Body of pancreas (tissue), 4 donors: ENCODE results near the gene SH3BP4. TPM values are rescaled to one million over a fixed set of nuclear protein-coding genes. Genes with fewer than 3 reads are reported as not detected.

Experiments
- ATAC-seq: fragments of 150-250 bp; one replicate; pipeline ENCODE4 v1.9.1; 2016
- DNase-seq, 4 donors: peaks; one replicate each; pipeline ENCODE4 v3.0.0-alpha.2; 2019
- H3K27ac ChIP-seq, 4 donors: fragments of 200-600 bp; sonication (generic); 1 replicate in 3 of 4; 2 replicates in 1 of 4; pipeline versions ENCODE4 v1.5.1 to v1.6.1; 2016 to 2019; ENCODE audit warnings: mild to moderate bottlenecking in 1 of 4, mixed read lengths in 1 of 4, moderate library complexity in 1 of 4
- H3K27me3 ChIP-seq, 2 donors: fragments of 200-600 bp; sonication (generic); one replicate each; pipeline ENCODE4 v1.6.0; 2016; ENCODE audit warnings: mild to moderate bottlenecking in 1 of 2
- H3K36me3 ChIP-seq, 2 donors: fragments of 200-600 bp; sonication (generic); replicated peaks in 1 of 2; 2 replicates each; pipeline ENCODE4 v1.5.1; 2016; ENCODE audit warnings: low read depth in 2 of 2; ENCODE audit not compliant: insufficient read depth in 1 of 2
- H3K4me1 ChIP-seq: fragments of 200-600 bp; sonication (generic); one replicate; pipeline ENCODE4 v1.6.0; 2016
- H3K4me3 ChIP-seq, 2 donors: fragments of 200-600 bp; sonication (generic); 1 replicate in 1 of 2; 2 replicates in 1 of 2; pipeline ENCODE4 v1.5.1; 2016 to 2019
- H3K9me3 ChIP-seq, 3 donors: fragments of 200-600 bp; sonication (generic); 1 replicate in 2 of 3; 2 replicates in 1 of 3; pipeline ENCODE4 v1.5.1; 2016
- POLR2A ChIP-seq, 3 donors: fragments of 450-650 bp; IDR thresholded peaks; one replicate each; pipeline ENCODE4 v1.6.1; 2016; ENCODE audit warnings: antibody characterized with exemption in 3 of 3, mild to moderate bottlenecking in 2 of 3
- WGBS, 2 donors: methylation state at CpG; one replicate each; pipeline ENCODE4 v1.1.5; 2017; 5-methylcytosine and 5-hydroxymethylcytosine counted together
- intact Hi-C: fragments of 100-400 bp; cut with DNase I; formaldehyde crosslinking; loops from one replicate; pipeline ENCODE4 v1.15.1; 2023
- total RNA-seq, 2 donors: library from RNA; depleted of rRNA; stranded (reverse); fragments of >200 nt; gene quantifications; one replicate each; pipeline ENCODE4 v1.1.0, GENCODE V29; 2016
- TF ChIP-seq, protein P1 (sequence below), 7 experiments: fragments of 450-650 bp in 4 of 7; fragments of 200-600 bp in 3 of 7; sonication (generic) in 3 of 7; IDR thresholded peaks; one replicate each; pipeline ENCODE4 v1.5.1; 2016 to 2019; ENCODE audit warnings: antibody characterized with exemption in 7 of 7

The SH3BP4 gene
- total RNA-seq, 2 donors from 2014 or later: 62.6 to 71.9 TPM

DNA sequence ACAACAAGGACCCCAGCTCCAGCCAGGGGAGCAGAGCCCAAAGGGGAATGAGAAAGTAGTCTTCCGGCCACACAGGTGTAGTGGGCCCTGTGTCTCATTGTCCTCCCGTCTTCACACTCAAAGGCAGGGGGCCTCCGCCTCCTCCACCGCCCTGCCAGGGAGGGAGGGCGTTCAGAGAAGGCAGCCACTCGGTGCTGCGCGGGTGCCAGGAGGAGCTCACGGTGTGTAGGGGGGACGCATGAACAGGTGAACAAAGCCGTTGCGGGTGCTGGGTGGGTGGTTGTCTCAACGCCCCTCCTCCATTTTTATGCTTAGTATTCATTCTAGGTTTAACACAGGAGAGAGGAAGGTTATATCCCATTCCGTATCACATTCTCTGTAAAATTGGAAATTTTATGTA is 36.7 kb downstream of the SH3BP4 start:
- 91 to 93% methylated on average over 14 of the region's 14 CpGs for WGBS, 2 donors
- intact Hi-C loops: no loop called here
- Histone ChIP-seq H3K36me3 (no peaks in the 10 kb centered on the region), H3K27me3 (no peaks in the 10 kb centered on the region), H3K9me3 (no peaks in the 10 kb centered on the region), H3K4me1 (peaks cover 83% of the 10 kb centered on the region), H3K27ac (peak overlapping the region; percentile 82 to 92 (median 88)), H3K4me3 (no peak overlapping the region)
- ATAC-seq (no peak), DNase-seq (no peak)
- TF ChIP-seq POLR2A (IDR thresholded peaks at IDR 0.05): no peak
- TF ChIP-seq, protein P1, sequence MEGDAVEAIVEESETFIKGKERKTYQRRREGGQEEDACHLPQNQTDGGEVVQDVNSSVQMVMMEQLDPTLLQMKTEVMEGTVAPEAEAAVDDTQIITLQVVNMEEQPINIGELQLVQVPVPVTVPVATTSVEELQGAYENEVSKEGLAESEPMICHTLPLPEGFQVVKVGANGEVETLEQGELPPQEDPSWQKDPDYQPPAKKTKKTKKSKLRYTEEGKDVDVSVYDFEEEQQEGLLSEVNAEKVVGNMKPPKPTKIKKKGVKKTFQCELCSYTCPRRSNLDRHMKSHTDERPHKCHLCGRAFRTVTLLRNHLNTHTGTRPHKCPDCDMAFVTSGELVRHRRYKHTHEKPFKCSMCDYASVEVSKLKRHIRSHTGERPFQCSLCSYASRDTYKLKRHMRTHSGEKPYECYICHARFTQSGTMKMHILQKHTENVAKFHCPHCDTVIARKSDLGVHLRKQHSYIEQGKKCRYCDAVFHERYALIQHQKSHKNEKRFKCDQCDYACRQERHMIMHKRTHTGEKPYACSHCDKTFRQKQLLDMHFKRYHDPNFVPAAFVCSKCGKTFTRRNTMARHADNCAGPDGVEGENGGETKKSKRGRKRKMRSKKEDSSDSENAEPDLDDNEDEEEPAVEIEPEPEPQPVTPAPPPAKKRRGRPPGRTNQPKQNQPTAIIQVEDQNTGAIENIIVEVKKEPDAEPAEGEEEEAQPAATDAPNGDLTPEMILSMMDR (IDR thresholded peaks at IDR 0.05): no peak

GRCh38 chr2:234989183-234989701 is 37.4 kb downstream of the SH3BP4 start:
- peaks cover 83% of the 10 kb centered on the region for H3K4me1 ChIP-seq
- peak in 2 of 3 donors; percentile 28 to 45 for TF ChIP-seq POLR2A (IDR thresholded peaks at IDR 0.05)
- TF ChIP-seq, protein P1 (IDR thresholded peaks at IDR 0.05): peak in 2 of 7 experiments; percentile 12
- intact Hi-C loops: no loop called here
- H3K4me3 ChIP-seq: no peak overlapping the region
- no peaks in the 10 kb centered on the region for H3K9me3 ChIP-seq
- H3K27ac ChIP-seq: peak overlapping the region; percentile 82 to 92 (median 88)
- WGBS, 2 donors: 10 to 13% methylated on average over 13 of the region's 13 CpGs
- H3K27me3 ChIP-seq: no peaks in the 10 kb centered on the region
- H3K36me3 ChIP-seq: no peaks in the 10 kb centered on the region
- DNase-seq (peak; percentile 96 to 99 (median 98)), ATAC-seq (peak; percentile 85)

DNA sequence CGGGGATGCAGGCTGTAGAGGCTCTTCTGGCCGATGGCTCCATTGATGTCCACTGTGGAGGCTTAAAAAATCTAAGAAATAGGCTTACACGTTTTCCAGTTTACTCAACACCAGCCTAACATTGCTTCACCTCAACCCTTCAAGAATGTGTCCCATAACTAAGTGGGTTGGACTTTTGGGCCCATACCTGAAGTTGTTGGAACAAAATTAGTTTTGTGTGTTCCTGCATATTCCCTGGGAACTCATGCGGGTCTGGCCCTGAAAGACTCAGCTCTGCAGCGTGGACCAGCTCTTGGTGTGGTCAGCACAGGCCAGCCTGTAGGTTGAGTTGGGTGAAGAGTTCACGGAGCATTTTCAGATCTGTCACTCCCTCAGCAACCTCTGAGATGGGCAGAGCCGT is 38.5 kb downstream of the SH3BP4 start:
- Histone ChIP-seq H3K4me3 (no peak overlapping the region), H3K27me3 (no peaks in the 10 kb centered on the region), H3K36me3 (no peaks in the 10 kb centered on the region), H3K4me1 (peaks cover 83% of the 10 kb centered on the region), H3K27ac (peak overlapping the region; percentile 82 to 92 (median 88)), H3K9me3 (no peaks in the 10 kb centered on the region)
- intact Hi-C loops: no loop called here
- DNase-seq (no peak), ATAC-seq (no peak)
- 79 to 81% methylated on average over 7 of the region's 7 CpGs for WGBS, 2 donors
- TF ChIP-seq POLR2A (IDR thresholded peaks at IDR 0.05): no peak
- TF ChIP-seq, protein P1 (IDR thresholded peaks at IDR 0.05): no peak

DNA sequence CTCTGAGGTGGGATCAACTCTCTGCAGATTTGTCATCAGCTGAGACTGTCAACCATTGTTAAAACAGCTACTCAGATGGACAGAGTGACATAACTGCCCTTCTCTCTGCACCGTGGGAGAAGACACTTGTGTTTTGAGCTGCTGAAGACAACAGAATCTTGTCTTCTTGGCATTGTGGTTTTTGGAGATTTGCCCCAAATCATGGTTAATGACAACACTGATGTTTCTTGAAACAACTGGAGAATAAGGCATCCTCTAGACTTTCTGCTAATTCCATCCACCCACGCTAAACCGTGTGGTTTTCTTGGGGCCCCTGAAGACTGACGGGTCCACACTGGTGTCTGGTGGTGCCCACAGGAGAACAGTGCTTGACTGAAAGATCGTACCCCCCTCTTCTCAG is 39.5 kb downstream of the SH3BP4 start:
- DNase-seq (no peak), ATAC-seq (no peak)
- TF ChIP-seq, protein P1 (IDR thresholded peaks at IDR 0.05): no peak
- no peaks in the 10 kb centered on the region for H3K9me3 ChIP-seq
- no peak overlapping the region for H3K4me3 ChIP-seq
- H3K36me3 ChIP-seq: no peaks in the 10 kb centered on the region
- H3K27ac ChIP-seq: peak overlapping the region; percentile 5 to 92 (median 88)
- WGBS, 2 donors: 76 to 91% methylated on average over 5 of the region's 5 CpGs
- H3K27me3 ChIP-seq: no peaks in the 10 kb centered on the region
- intact Hi-C loops: no loop called here
- H3K4me1 ChIP-seq: peaks cover 91% of the 10 kb centered on the region

DNA sequence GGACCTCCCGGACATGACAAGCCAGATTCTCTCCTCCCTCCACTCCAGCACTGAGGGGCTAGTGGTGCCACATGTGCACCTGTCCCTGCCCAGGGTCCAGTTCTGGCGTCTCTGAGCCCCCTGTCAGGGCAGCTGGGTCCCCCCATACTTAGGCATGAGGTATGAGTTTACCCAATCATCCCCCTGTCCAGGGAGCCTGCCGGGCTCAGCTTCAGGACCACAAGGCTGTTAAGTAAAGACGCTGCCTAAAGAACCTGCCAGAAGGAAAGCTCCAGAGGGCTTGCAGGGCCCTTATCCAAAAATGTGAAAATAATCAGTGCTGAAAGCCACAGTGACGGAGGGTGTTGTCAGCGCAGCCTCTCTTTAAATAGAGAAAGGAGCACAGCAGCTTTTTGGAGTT is 40.0 kb downstream of the SH3BP4 start:
- DNase-seq: no peak
- no peak for TF ChIP-seq POLR2A (IDR thresholded peaks at IDR 0.05)
- TF ChIP-seq, protein P1 (IDR thresholded peaks at IDR 0.05): no peak
- Histone ChIP-seq H3K4me3 (no peak overlapping the region), H3K36me3 (no peaks in the 10 kb centered on the region), H3K27me3 (no peaks in the 10 kb centered on the region), H3K4me1 (peaks cover 91% of the 10 kb centered on the region), H3K9me3 (no peaks in the 10 kb centered on the region), H3K27ac (peak overlapping the region; percentile 54 to 92 (median 88))
- ATAC-seq: no peak
- 57 to 87% methylated on average over 2 to 6 of the region's 6 CpGs for WGBS, 2 donors
- intact Hi-C loops: no loop called here
